ENCODE data around the gene RALGDS. TPM values are rescaled to one million over a fixed set of nuclear protein-coding genes. Genes with fewer than 3 reads are reported as not detected.

Gene RALGDS
- total and polyA plus RNA-seq, 11 donors, result 17.8 to 70.1 (median 25.8) TPM

DNA sequence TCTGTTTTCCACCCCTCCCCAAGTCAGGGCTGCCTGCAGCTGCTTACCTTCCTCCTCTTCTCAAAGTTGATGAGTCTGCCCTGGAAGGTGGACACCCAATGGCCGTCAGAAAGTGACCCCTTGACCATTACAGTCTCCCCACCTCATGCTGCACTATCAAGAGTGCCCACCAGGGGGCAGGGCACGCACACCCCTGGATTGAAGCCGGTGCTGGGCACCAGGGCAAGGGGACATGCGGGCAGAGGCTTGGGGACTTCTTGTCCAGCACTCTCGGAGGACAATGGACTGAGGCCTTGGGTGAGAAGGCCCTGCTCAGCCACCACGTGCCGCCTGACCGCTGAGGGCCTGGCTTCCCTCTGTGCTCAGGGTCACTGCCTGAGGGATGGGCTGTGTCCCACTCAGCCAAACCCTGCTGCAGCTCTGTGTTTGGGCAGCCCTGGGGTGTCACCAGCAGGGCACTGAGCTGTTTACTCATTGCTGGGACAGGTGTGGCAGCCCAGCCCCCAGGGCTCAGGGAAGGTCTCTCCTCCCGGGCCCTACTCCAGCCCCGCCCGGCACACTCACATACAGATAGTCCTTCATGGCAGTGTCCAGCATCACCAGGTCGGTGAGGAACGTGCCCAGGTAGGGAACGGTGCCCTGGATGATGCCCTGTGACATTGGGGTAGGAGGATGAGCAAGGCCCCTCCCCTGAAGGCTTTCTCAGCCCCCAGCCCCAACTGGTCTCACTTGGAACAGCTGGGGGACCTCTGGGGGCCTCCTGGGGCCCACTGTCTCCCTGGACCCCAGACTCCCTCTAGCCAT, 17.7 kb downstream of the RALGDS start:
- intact Hi-C loops (cut with DNase I), result loop anchor here in 9 of 10 donors (1.0 to 5.0 kb wide), 7 partner anchors 39 to 66 kb away; no protein-coding TSS in a partner anchor

DNA sequence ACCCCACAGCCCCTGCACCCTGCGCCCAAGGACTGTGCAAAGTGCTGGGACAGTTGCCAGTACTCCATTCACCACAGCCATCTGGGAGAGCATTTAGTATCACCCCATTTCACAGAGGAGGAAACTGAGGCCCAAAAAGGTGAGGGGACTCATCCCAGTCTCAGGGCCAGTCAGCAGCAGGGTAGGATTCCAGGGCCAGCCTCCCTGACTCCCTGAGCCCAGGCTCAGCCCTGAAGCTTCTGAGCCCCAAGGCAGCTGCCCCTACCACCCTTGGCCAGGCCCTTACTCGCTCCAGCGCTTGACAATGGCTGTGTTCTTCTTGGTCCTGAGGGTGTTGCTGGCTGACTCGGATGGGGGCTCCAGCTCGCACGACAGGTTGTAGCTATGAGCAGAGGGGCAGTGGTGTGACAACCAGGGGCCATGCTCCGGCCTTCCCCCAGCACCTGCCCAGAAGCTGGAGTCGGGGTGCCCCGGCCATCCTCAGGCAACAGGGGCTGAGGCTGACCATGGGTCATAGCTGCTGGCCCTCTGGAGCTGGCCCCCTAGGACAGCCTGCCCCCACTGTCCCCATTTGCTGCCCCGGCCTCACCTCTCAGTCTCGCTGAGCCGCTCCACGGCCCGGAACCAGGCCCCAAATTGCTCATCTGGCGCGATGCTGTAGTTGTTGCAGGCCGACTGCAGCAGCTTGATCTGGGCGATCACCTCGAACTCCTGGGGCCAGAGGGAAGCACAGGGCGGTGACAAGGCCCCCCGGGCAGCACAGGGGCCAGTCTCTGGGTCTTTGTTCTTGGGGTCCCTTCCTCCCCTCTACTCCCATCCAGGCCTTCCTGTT, 18.6 kb downstream of the RALGDS start:
- Histone ChIP-seq H3K9me3 (peaks cover 0 to under 1% (median 0%) of the 10 kb centered on the region in 12 donors), H3K4me3 (no peak overlapping the region), H3K27ac (no peak overlapping the region), H3K27me3 (no peaks in the 10 kb centered on the region), H3K36me3 (peaks cover 14 to 97% (median 95%) of the 10 kb centered on the region in 9 donors), H3K4me1 (peaks cover 0 to 3% (median 0%) of the 10 kb centered on the region in 12 donors)
- DNase-seq (peak in 2 of 5 donors; percentile 13 to 56), ATAC-seq (no peak)
- WGBS, 4 donors, result 93 to 100% (median 95%) methylated on average over 6 to 21 of the region's 21 CpGs
- intact Hi-C loops (cut with DNase I), result loop anchor here (1.0 to 5.0 kb wide), 8 partner anchors 40 to 65 kb away; no protein-coding TSS in a partner anchor
- no peak for TF ChIP-seq POLR2A (IDR thresholded peaks at IDR 0.05)
- TF ChIP-seq, protein P1, sequence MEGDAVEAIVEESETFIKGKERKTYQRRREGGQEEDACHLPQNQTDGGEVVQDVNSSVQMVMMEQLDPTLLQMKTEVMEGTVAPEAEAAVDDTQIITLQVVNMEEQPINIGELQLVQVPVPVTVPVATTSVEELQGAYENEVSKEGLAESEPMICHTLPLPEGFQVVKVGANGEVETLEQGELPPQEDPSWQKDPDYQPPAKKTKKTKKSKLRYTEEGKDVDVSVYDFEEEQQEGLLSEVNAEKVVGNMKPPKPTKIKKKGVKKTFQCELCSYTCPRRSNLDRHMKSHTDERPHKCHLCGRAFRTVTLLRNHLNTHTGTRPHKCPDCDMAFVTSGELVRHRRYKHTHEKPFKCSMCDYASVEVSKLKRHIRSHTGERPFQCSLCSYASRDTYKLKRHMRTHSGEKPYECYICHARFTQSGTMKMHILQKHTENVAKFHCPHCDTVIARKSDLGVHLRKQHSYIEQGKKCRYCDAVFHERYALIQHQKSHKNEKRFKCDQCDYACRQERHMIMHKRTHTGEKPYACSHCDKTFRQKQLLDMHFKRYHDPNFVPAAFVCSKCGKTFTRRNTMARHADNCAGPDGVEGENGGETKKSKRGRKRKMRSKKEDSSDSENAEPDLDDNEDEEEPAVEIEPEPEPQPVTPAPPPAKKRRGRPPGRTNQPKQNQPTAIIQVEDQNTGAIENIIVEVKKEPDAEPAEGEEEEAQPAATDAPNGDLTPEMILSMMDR (IDR thresholded peaks at IDR 0.05), result no peak

More for the DNA sequence above, 17.7 kb downstream of the RALGDS start:
- no peak for TF ChIP-seq POLR2A (IDR thresholded peaks at IDR 0.05)
- TF ChIP-seq, protein P1 (IDR thresholded peaks at IDR 0.05), result peak; percentile 87 to 100 (median 98)
- ATAC-seq (peak; percentile 35 to 78 (median 68)), DNase-seq (peak; percentile 62 to 87 (median 66))
- H3K36me3 ChIP-seq, result peaks cover 10 to 97% (median 94%) of the 10 kb centered on the region in 9 donors
- H3K4me3 ChIP-seq, result no peak overlapping the region
- H3K27ac ChIP-seq, result peak overlapping the region in 1 of 12 donors; percentile 33
- no peaks in the 10 kb centered on the region for H3K9me3 ChIP-seq
- no peaks in the 10 kb centered on the region for H3K27me3 ChIP-seq
- peaks cover 0 to 3% (median 0%) of the 10 kb centered on the region in 12 donors for H3K4me1 ChIP-seq
- 13 to 53% (median 48%) methylated on average over 7 to 14 of the region's 14 CpGs for WGBS, 4 donors

DNA sequence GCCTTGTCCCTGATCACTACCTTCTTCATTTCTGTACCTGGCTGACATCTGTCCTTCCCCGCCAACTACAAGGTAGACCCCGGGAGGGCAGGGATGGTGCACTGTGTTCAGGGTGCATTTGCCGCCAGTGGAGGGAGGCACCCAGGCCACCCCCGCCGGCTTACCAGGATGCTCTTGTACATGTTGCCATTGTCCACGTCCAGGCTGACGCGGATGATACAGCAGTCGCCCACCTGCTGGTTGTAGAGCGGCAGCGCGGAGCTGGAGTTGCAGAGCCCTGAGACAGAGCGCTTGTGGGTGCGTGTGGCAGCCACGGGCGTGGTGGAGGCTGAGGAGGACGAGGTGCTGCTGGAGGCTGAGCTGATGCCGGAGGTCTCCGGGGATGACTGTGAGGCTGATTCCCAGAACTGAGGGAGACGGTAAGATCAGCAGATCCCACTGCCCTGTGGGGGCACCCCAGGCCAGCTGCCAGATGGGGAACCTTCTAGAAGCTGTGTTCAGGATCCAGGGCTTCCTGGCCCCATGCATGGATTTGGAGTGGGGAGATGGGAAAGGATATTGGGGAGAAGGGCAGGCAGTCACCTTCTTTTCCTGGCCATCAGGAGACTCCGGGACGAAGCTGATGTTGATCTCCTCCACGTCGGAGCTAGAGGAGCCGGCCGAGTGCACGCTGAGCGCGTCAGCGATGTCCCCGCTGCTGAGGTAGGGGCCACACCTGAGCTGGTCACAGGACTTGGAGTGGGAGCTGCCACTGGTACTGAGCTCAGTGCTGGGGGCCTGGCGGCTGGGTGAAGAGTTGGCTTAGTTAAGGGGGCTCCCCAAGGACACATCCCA, 19.5 kb downstream of the RALGDS start:
- WGBS, 4 donors, result 94 to 96% (median 96%) methylated on average over 32 of the region's 32 CpGs
- Histone ChIP-seq H3K27ac (no peak overlapping the region), H3K4me3 (no peak overlapping the region), H3K4me1 (peaks cover 0 to 3% (median 0%) of the 10 kb centered on the region in 12 donors), H3K9me3 (peaks cover 0 to 7% (median 2%) of the 10 kb centered on the region in 12 donors), H3K27me3 (no peaks in the 10 kb centered on the region), H3K36me3 (peaks cover 13 to 97% (median 90%) of the 10 kb centered on the region in 9 donors)
- DNase-seq (peak in 2 of 5 donors; percentile 22 to 55), ATAC-seq (no peak)
- TF ChIP-seq, protein P1 (IDR thresholded peaks at IDR 0.05), result no peak
- TF ChIP-seq POLR2A (IDR thresholded peaks at IDR 0.05), result no peak
- intact Hi-C loops (cut with DNase I), result loop anchor here in 7 of 10 donors (1.0 to 5.0 kb wide), 6 partner anchors 41 to 64 kb away; no protein-coding TSS in a partner anchor
